Measurements from ENCODE around the gene RMDN2.

- TF ChIP-seq, protein P1, sequence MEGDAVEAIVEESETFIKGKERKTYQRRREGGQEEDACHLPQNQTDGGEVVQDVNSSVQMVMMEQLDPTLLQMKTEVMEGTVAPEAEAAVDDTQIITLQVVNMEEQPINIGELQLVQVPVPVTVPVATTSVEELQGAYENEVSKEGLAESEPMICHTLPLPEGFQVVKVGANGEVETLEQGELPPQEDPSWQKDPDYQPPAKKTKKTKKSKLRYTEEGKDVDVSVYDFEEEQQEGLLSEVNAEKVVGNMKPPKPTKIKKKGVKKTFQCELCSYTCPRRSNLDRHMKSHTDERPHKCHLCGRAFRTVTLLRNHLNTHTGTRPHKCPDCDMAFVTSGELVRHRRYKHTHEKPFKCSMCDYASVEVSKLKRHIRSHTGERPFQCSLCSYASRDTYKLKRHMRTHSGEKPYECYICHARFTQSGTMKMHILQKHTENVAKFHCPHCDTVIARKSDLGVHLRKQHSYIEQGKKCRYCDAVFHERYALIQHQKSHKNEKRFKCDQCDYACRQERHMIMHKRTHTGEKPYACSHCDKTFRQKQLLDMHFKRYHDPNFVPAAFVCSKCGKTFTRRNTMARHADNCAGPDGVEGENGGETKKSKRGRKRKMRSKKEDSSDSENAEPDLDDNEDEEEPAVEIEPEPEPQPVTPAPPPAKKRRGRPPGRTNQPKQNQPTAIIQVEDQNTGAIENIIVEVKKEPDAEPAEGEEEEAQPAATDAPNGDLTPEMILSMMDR (IDR thresholded peaks at IDR 0.05), result no peak
- no peak for TF ChIP-seq POLR2A (IDR thresholded peaks at IDR 0.05)
Observed at GRCh38 chr2:37947306-37947705, 22.2 kb downstream of the RMDN2 start.

Data from thyroid gland (tissue), 4 donors.